HL-60 (cell line): ENCODE measurements around the gene ABO.

Experiments used
- CTCF ChIP-seq: IDR thresholded peaks from one replicate; pipeline ENCODE4 v1.5.1; 2011; ENCODE audit warnings: low read length, control low read depth, inconsistent platforms; ENCODE audit not compliant: insufficient read depth
- POLR2AphosphoS5 ChIP-seq: IDR thresholded peaks from 2 replicates; pipeline ENCODE4 v1.6.1; 2012; ENCODE audit warnings: low read depth
- TF ChIP-seq, protein P1 (sequence below): IDR thresholded peaks from 2 replicates; pipeline ENCODE4 v1.6.1; 2012; ENCODE audit warnings: low read depth; ENCODE audit not compliant: insufficient replicate concordance

GRCh38 chr9:133226219-133227171, 48.5 kb downstream of the ABO start:
- no peak for TF ChIP-seq CTCF
- TF ChIP-seq POLR2AphosphoS5 = no peak
- TF ChIP-seq, protein P1, sequence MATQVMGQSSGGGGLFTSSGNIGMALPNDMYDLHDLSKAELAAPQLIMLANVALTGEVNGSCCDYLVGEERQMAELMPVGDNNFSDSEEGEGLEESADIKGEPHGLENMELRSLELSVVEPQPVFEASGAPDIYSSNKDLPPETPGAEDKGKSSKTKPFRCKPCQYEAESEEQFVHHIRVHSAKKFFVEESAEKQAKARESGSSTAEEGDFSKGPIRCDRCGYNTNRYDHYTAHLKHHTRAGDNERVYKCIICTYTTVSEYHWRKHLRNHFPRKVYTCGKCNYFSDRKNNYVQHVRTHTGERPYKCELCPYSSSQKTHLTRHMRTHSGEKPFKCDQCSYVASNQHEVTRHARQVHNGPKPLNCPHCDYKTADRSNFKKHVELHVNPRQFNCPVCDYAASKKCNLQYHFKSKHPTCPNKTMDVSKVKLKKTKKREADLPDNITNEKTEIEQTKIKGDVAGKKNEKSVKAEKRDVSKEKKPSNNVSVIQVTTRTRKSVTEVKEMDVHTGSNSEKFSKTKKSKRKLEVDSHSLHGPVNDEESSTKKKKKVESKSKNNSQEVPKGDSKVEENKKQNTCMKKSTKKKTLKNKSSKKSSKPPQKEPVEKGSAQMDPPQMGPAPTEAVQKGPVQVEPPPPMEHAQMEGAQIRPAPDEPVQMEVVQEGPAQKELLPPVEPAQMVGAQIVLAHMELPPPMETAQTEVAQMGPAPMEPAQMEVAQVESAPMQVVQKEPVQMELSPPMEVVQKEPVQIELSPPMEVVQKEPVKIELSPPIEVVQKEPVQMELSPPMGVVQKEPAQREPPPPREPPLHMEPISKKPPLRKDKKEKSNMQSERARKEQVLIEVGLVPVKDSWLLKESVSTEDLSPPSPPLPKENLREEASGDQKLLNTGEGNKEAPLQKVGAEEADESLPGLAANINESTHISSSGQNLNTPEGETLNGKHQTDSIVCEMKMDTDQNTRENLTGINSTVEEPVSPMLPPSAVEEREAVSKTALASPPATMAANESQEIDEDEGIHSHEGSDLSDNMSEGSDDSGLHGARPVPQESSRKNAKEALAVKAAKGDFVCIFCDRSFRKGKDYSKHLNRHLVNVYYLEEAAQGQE = no peak
